Testis (tissue), 2 donors: Measurements from ENCODE around the gene NDE1.

Experiments
- POLR2A ChIP-seq: fragments of 450-650 bp; IDR thresholded peaks from one replicate; pipeline ENCODE4 v1.6.1; 2017; ENCODE audit warnings: antibody characterized with exemption, mild to moderate bottlenecking, moderate library complexity
- TF ChIP-seq, protein P1 (sequence below), 3 experiments: fragments of 450-650 bp in 2 of 3; fragments of 200-600 bp in 1 of 3; sonication (generic) in 1 of 3; IDR thresholded peaks; one replicate each; pipeline ENCODE4 v1.5.1; 2016 to 2019; ENCODE audit warnings: antibody characterized with exemption in 3 of 3, mild to moderate bottlenecking in 2 of 3, moderate library complexity in 1 of 3

DNA sequence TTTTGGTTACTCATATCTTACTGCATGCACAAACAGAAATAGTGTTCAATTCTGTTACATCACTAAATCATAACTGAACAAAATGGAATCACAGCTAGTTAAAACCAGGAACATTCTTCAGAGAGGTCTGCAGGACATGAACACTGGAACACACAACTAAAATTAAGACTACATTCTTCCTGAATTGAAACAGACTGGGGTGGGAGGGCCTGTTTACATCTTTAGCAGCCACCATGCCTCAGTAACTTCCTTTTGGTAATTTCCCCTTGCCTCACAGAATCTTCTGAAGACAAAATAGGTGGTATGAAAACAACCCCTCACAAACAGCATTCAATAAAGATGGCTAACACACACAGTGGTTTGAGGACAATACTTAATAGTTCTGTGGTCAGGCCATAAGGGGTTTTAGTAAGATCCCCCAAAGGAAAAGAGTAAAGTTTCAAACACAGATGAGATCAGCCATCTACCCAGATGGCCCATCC is 13.6 kb upstream of the NDE1 start:
- TF ChIP-seq, protein P1, sequence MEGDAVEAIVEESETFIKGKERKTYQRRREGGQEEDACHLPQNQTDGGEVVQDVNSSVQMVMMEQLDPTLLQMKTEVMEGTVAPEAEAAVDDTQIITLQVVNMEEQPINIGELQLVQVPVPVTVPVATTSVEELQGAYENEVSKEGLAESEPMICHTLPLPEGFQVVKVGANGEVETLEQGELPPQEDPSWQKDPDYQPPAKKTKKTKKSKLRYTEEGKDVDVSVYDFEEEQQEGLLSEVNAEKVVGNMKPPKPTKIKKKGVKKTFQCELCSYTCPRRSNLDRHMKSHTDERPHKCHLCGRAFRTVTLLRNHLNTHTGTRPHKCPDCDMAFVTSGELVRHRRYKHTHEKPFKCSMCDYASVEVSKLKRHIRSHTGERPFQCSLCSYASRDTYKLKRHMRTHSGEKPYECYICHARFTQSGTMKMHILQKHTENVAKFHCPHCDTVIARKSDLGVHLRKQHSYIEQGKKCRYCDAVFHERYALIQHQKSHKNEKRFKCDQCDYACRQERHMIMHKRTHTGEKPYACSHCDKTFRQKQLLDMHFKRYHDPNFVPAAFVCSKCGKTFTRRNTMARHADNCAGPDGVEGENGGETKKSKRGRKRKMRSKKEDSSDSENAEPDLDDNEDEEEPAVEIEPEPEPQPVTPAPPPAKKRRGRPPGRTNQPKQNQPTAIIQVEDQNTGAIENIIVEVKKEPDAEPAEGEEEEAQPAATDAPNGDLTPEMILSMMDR (IDR thresholded peaks at IDR 0.05): no peak
- TF ChIP-seq POLR2A: no peak
